ENCODE data around the gene HLA-DQA2. TPM values are rescaled to one million over a fixed set of nuclear protein-coding genes. Genes with fewer than 3 reads are reported as not detected.

HLA-DQA2 gene
- total and polyA plus RNA-seq, 5 donors from 2014 or later = 0.32 to 2.8 (median 1.9) TPM; not detected in 1

Other genes with a start within 250 kb of the HLA-DQA2 start
- gene HLA-DRB5, start 211.1 kb upstream of the HLA-DQA2 start, total RNA-seq = 57.6 TPM
- gene HLA-DRB5, start 211.1 kb upstream of the HLA-DQA2 start, polyA plus RNA-seq = 10 to 100 TPM in 1 of 4 donors, 1 to 10 TPM in 3; 2.7 to 39.2 (median 3.1) TPM
- 186 TPM for gene HLA-DRB1, start 151.5 kb upstream of the HLA-DQA2 start, total RNA-seq
- 100 to 1,000 TPM in 3 of 4 donors, 10 to 100 TPM in 1; 95.6 to 306 (median 262) TPM for gene HLA-DRB1, start 151.5 kb upstream of the HLA-DQA2 start, polyA plus RNA-seq
- 20.3 TPM for gene HLA-DQA1, start 104.0 kb upstream of the HLA-DQA2 start, total RNA-seq
- 10 to 100 TPM in 3 of 4 donors, 1 to 10 TPM in 1; 4.2 to 86.7 (median 21.8) TPM for gene HLA-DQA1, start 104.0 kb upstream of the HLA-DQA2 start, polyA plus RNA-seq
- gene HLA-DQB1, start 74.7 kb upstream of the HLA-DQA2 start, total RNA-seq = 204 TPM
- 100 to 1,000 TPM in 2 of 4 donors, 10 to 100 TPM in 1, 1 to 10 TPM in 1; 6.1 to 234 (median 99.9) TPM for gene HLA-DQB1, start 74.7 kb upstream of the HLA-DQA2 start, polyA plus RNA-seq
- 5.4 TPM for gene HLA-DQB2, start 22.1 kb downstream of the HLA-DQA2 start, total RNA-seq
- 1 to 10 TPM in 2 of 4 donors, not detected in 2; 3.7 to 3.8 TPM for gene HLA-DQB2, start 22.1 kb downstream of the HLA-DQA2 start, polyA plus RNA-seq
- 6.8 TPM for gene HLA-DOB, start 75.6 kb downstream of the HLA-DQA2 start, total RNA-seq
- 1 to 10 TPM in 2 of 4 donors, under 1 TPM in 2; 0.31 to 4.3 (median 1.6) TPM for gene HLA-DOB, start 75.6 kb downstream of the HLA-DQA2 start, polyA plus RNA-seq
- 165 TPM for gene TAP2, start 97.3 kb downstream of the HLA-DQA2 start, total RNA-seq
- 10 to 100 TPM in 3 of 4 donors, 1 to 10 TPM in 1; 7.2 to 56.3 (median 31.9) TPM for gene TAP2, start 97.3 kb downstream of the HLA-DQA2 start, polyA plus RNA-seq
- 185 TPM for gene PSMB8, start 102.7 kb downstream of the HLA-DQA2 start, total RNA-seq
- 100 to 1,000 TPM; 462 to 803 (median 547) TPM for gene PSMB8, start 102.7 kb downstream of the HLA-DQA2 start, polyA plus RNA-seq
- gene TAP1, start 112.3 kb downstream of the HLA-DQA2 start, total RNA-seq = 220 TPM
- 100 to 1,000 TPM; 386 to 477 (median 440) TPM for gene TAP1, start 112.3 kb downstream of the HLA-DQA2 start, polyA plus RNA-seq
- gene PSMB9, start 112.8 kb downstream of the HLA-DQA2 start, total RNA-seq = 148 TPM
- 100 to 1,000 TPM; 503 to 896 (median 615) TPM for gene PSMB9, start 112.8 kb downstream of the HLA-DQA2 start, polyA plus RNA-seq
- gene HLA-DMB, start 199.6 kb downstream of the HLA-DQA2 start, total RNA-seq = 17.6 TPM
- 10 to 100 TPM; 12.8 to 44.2 (median 32.4) TPM for gene HLA-DMB, start 199.6 kb downstream of the HLA-DQA2 start, polyA plus RNA-seq
- 53.1 TPM for gene HLA-DMA, start 211.7 kb downstream of the HLA-DQA2 start, total RNA-seq
- gene HLA-DMA, start 211.7 kb downstream of the HLA-DQA2 start, polyA plus RNA-seq = 10 to 100 TPM; 32.3 to 89.3 (median 70.1) TPM
- gene BRD2, start 227.2 kb downstream of the HLA-DQA2 start, total RNA-seq = 425 TPM
- 10 to 100 TPM; 43.9 to 58.7 (median 53.8) TPM for gene BRD2, start 227.2 kb downstream of the HLA-DQA2 start, polyA plus RNA-seq